ENCODE results near the gene ZNF483. TPM values are rescaled to one million over a fixed set of nuclear protein-coding genes. Genes with fewer than 3 reads are reported as not detected.

Gene ZNF483
- 0.47 and 0.69 TPM in 2 replicates for total RNA-seq

GRCh38 chr9:111525056-111525977 lies at the start of gene ZNF483:
Gene ZNF483 (plus strand): TSS chr9:111525179. CDS start chr9:111527396, 2,217 bp downstream.

GRCh38 chr9:111483858-111484571 lies 41.0 kb upstream of the ZNF483 start, which contains the start of gene ECPAS:
Gene ECPAS (minus strand): TSS chr9:111484383. CDS start chr9:111472918, 11,465 bp downstream.

GRCh38 chr9:111599092-111599954 lies 74.3 kb downstream of the ZNF483 start, which contains the start of gene PTGR1:
Gene PTGR1 (minus strand): TSS chr9:111599647. CDS start chr9:111597422, 2,225 bp downstream.

Other genes starting within 250 kb of the ZNF483 start
- gene OR2K2, start 195.0 kb upstream of the ZNF483 start, total RNA-seq = not detected in 2 replicates
- 44.7 and 59.1 TPM in 2 replicates for gene ECPAS, start 40.8 kb upstream of the ZNF483 start, total RNA-seq
- gene PTGR1, start 74.5 kb downstream of the ZNF483 start, total RNA-seq = 53.3 and 54.8 TPM in 2 replicates
- gene DNAJC25, start 106.2 kb downstream of the ZNF483 start, total RNA-seq = 4.2 and 4.8 TPM in 2 replicates
- gene GNG10, start 136.4 kb downstream of the ZNF483 start, total RNA-seq = 101 and 106 TPM in 2 replicates